Stimulated activated CD8-positive, alpha-beta memory T cell treated with anti-CD3 and anti-CD28 coated beads, Interleukin-2, amount 100 ng/mL, for 48 hours (primary cell): Measurements from ENCODE around the gene TMEM252.

Experiments
- DNase-seq, 2 donors: peaks; one replicate each; pipeline ENCODE4 v3.0.0-alpha.2; 2020; ENCODE audit warnings: low read depth in 2 of 2

Gene TMEM252, protein sequence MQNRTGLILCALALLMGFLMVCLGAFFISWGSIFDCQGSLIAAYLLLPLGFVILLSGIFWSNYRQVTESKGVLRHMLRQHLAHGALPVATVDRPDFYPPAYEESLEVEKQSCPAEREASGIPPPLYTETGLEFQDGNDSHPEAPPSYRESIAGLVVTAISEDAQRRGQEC

DNA sequence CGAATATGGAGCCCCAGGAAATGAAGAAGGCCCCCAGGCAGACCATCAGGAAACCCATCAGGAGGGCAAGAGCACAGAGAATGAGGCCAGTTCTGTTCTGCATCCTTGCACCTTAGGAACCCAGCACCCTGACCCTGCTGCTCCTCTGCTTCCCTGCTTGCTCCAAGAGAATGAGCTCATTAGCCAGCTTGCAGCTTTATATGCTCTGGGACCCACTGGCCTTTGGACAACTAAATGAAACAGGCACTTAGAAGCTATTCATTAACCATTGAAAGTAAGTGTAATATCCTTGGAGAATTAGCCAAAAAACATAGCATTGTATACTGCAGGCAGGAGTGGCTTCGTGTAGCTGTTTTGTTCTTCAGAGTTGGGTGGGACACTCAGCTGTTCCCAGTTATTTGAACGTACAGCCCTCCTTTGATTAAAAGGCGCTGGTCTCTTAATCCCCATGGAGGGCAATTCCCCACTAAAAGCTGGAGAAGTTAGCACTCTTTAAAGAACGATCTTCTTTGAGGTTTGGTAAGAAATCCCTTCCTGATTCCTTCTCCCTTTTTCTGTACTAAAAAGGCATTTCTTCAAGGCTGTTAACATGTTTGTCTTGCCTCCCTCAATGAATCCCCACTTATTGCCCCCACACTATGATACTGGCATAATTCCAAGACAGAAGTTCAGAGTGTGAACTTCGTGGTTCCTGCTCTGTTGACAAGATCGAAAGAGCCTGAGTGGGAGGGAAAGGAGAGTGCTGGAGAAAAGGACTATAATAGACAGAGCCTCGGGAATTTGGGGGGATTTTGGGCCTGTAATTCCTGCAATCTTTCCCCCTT, at the start of gene TMEM252:
TSS of gene TMEM252 (minus strand) at position 172 of the 824 bp plus-strand sequence. CDS start at position 103, 69 bp downstream.
- DNase-seq = no peak

DNA sequence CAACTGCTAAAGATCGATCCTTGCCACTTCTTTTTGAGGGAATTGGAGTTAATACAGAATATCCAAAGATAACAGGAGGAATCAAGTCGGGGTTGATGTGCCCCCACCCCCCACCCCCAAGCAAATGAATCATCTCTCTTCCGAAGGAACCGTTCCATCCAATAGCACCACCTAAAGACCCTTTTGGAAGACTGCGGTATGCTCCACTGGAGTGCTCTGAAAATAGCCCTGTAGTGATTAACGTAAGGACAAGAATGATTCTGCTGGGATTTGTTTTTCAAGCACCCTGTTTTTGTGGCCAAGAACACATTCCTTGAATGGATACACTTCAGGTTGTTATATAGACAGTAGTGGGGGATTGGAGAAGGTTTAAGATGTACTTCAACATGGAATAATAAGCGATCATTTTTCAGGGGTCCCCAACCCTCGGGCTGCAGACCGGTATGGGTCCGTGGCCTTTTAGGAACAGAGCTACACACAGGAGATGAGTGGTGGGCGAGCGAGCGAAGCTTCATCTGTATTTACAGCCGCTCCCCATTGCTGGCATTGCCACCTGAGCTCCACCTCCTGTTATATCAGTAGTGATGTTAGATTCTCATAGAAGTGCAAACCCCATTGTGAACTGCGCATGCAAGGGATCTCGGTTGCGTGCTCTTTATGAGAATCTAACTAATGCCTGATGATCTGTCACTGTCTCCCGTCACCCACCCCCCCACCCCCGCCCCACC, 44.5 kb upstream of the TMEM252 start:
- DNase-seq = no peak

DNA sequence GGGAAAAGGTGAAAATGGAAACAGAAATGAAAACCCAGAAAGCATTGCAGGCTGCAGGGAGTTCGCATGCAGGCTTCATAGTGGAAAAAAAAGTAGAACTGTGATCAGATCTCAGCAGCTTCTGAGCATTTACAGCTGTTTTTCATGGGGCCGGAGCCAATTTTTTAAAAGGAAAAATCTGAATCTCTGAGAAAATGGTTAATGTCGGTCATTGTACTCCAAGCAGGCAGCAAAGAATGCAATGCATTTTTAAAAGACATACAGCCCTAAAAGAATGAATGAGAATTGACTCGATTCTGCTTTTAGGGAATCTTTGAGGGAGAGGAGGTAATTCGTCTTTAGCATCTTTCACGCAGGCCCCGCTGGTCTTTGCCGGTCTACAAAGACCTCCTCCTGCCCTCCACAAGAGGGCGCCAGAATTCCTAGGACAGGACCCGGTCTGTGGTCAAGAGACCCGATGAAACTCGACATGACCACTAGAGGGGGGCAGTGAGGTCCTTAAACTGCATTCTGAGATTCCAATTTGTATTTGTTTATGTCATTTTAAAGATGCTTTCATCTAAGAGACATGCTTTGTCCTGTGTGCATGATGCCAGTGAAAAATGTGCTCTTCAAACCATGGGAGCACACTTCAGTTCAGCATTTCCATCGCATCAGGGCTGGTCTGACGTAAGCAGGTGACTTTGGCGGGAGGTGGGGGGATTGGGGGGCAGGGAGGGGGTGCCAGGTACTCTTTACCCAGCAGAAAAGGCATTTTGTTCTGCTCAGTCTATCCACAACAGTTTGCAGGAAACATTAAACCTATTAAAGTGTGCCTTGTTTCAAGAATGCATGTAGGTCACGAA, 43.7 kb upstream of the TMEM252 start:
- peak; percentile 63 to 71 for DNase-seq

DNA sequence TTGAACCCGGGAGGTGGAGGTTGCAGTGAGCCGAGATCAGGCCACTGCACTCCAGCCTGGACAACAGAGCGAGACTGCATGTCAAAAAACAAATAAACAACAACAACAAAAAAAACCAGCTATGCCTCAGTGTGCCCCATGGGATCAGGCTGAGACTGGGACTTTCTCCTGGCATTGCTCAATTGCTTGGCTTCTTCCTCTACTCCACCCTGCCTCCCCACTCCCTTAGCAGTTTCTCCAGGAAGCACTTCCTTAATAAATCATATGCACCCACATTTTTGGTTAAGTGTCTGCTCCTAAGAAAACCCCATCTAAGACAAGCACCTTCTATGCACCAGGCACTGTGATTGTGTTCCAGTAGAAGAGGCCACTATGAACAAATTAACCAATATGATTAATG, 41.0 kb upstream of the TMEM252 start:
- DNase-seq = no peak

DNA sequence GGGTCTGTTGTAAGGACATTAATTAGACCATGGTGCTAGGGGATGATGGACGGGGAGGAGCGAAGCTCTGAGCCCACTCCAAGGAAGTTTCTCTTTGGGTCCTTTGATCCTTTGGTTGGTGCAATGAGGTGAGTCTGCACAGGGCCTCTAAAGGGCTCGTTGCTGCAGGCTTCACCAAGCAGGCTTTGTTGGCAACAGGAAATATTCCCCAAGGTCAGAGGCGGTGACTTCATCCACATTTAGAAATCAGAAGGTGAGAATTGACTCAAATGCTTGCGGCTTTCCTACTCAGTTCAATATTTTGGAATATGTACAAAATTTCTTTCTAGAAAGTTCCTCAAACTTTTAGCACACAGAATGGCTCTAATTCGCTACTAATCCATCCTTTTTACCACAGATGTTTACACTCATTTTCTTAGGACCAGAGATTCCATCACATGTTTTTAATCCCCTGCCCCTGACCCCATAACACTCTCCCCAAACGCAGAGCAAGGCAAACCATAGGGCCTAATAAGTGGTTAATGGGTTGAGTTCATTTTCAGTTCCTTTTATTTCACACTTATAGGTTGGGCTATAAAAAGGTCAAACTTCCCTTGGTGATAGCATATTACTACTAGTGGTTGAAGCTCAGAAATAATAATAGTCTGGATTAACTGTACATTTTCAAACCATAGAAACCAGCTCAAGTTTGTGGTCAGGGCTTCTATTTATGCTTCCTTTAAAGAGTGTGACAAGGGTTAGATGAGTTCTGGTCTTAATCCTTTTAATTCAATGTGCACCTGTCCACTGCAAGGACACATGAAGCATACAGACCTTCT, 37.3 kb upstream of the TMEM252 start:
- no peak for DNase-seq

DNA sequence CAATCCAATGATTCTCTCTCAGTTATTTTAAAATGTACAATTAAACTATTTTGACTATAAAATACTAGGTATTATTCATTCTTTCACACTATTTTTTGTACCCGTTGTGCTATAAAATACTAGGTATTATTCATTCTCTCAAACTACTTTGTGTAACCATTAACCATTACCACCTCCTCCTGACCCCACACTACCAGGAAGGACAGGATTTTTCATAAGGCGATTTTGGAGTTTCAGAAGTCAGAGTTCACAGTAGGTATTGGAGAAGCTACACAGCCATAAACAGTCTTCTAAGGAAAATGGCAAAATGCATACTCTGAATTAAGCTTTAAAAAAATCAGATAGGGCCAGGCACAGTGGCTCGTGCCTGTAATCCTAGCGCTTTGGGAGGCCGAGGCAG, 35.1 kb upstream of the TMEM252 start:
- DNase-seq = no peak

DNA sequence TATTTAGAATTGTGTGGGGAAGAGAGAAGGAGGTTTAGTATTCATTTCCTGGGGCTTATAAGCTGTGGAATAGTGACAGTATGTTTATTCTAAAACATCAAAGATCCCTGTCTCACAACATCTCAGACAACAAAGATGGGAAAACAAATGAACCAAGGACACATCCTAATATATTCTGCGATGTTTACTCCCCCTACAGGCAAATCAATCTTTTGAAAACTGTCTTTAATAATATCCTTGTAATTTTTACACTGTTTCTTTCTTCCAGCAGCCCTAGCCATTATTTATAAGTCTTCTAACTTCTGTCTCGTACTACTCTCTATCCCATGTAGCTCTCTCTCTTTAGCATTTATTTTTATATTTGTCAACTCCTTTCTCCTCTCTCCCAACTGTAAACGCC, 33.5 kb upstream of the TMEM252 start:
- DNase-seq = no peak

DNA sequence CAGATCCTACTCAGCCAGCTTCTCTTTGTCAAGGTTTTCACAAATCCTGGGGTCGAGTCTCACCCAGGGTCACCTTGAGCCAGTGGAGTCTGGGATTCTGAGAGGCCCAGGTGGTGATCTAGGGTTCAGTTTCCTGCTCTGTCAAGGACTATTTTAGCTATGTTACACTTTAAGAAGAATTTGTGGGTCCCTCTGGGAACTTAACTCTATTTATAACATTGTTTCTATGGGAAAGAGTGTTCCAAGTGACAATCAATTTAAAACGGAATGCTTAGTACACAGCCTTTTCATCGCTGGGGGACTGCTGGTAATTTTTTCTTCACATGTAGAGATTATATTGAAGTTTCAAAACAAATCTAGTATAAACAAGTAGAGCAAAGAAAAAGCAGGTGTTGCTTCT, 26.9 kb upstream of the TMEM252 start:
- DNase-seq = no peak

DNA sequence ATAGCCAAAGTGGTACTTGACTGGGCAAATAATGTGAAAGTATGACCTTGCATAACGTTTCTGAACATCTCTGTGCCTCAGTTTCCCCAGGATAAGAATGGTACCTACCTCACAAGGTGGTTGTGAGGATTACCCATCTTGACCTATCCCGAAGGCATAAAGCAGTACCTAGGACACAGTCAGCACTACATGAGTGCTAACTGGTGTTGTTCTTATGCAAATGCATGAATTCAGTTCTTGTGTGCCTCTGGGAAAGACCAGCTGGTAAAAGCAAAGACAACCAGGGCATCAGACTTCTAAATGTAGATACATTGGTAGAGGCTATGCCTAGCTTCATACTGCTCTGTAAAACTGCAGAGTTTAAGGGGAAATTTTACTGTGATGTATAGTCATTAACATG, 21.8 kb upstream of the TMEM252 start:
- no peak for DNase-seq

DNA sequence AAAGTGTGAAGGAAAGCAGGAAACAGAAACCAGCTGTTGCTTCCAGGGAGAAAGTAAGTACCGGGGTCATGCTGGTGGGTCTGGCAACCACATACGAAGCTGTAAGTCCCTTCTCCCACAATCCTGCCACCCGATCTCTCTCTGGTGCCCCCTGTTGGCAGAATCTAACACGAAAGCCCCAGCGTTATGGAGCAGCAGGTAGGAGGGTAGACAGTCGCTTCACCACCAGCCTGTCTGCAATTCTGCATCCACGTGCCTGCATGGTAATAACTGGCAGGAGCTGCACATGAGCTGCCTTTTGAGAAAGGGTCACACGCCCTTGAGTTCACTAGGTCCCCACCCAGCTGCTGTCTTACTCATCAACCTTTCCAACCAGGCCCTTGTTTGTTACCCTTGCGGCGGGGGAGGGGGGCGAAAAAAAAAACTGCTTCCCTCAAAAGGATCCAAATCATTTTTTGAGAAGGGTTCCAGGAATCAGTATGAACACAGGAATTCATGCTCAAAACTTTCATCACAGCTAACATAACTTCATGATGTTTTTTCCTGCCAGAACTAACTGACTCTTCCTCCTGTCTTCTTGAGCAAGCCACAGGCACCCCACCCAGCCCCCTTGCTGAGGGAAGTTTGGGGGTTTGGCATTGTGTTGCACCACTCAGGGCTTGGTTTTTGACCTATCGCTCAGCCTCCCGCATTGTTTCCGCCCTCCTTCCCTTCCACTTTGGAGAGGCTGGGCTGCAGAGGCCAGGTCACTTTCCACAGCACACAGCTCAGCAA, 19.6 kb upstream of the TMEM252 start:
- DNase-seq = peak; percentile 18 to 34

DNA sequence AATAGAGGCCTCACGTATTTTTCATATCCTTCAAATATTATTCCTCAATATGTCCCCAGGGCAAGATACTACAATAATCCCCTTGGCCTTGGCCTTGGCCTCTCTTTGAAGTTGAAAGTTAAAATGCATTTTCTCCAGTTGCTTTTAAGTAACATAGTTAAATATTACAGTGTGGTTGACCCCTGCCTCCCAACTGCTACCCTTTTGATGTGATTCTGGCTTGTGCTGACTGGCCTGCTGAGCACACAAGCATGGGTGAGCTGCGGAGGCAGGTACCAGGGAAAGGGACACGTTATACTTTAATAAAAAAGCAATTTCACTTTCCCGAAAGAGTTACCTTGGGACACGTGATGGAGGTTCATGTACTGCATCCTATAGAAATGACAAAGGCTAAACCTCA, 17.9 kb upstream of the TMEM252 start:
- DNase-seq = no peak

DNA sequence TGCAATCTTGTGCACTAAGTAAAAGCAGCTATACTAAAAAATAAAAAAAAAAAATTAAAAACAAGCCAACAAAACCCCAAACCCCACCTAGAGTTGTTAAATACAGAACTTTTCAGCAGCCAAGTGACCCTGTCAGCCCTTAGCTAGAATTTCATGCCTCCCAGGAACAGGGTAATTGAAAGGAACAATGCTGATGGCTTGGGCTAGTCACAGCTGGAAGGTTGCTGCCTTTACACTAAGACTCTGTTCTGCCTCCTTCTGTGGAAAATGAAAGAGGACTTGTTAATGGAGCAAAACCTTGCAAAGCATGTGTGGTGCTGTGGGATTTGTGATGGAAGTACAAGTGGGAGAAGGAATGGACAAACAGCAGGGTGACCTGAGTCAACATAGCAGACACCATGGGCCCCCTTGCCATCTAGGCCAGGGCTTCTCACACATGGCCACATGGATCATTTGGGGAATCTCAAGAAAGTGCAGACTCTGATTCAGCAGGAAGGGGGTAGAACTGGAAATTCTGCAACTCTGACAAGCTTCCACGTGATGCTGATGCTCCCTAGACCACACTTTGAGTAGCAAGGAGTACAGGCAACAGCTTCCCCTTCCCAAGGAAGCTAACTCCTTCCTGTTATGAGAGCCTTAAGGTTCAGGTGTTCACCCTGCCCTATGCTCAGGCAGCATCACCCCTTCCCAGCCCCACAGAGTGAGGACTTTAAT, 14.9 kb upstream of the TMEM252 start:
- no peak for DNase-seq

DNA sequence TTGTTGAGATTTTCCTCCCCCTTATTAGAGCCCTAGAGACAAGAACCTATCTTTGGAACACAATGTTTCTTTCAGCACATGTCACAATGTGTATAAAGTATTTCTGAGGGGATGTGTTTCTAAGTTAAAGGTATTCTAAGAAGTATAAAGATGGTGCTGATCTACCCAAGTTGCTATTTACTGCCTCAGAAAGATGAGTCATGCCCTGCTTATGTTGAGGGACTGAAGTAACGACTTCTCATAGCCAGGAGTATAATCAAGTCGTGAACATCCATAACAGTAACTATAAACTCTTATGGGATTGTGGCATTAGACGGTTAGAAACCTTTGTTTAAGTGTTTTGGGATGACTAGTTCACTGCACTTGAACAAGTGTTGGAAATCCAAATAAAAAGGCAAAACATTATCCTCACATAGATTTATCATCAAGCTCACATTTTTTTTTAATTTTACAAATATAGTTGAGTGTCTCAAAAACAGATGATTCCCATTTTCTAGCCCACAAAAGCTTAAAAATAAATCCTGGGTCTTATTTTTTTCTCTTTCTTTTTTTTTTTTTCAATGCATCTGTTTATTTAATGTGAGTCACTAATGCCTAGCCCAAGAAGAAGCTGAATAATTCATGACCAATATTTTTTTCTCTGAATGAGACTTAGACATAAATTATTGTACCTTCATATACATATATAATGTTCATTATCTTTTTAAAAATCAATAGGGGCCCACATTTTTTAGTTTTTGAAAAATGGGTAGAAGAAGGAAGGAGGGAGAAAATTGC, 12.2 kb upstream of the TMEM252 start:
- DNase-seq = no peak

DNA sequence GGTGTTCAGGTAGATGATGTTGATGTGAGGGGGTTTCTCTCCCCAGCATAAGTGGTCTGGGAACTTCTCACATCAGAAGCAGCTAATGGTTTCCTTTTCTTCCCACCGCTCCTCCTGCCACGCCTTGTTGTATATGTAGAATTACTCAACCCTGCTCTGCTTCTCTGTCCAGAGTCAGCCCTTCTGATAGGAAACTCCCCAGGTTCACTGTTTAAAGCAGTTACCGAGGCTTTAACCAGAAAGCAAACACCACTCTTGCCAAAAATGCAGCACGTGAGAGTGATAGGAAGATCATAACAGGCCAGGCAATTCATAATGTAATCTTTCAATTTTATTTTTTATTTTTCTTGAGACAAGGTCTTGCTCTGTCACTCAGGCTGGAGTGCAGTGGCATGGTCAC, 10.5 kb upstream of the TMEM252 start:
- DNase-seq = no peak

DNA sequence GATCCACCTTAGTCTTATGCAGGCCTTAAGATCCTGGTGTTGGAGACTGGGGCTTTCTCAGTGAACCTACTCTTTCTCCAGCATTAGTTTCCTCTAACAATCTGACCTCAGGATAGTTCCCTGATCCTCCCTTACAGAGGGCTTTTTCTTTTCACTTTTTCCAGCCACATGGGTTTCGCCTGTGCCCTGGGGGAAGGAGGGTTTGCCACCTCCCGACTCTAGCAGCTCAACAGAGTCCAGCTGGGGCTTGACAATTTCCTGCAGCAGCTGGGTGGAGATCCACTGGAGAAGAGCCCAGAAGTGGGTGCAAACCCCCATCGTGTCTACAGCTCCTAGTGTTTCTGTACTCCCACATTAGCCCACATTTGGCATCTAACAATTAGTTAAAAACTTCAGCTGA, 7.6 kb upstream of the TMEM252 start:
- no peak for DNase-seq

DNA sequence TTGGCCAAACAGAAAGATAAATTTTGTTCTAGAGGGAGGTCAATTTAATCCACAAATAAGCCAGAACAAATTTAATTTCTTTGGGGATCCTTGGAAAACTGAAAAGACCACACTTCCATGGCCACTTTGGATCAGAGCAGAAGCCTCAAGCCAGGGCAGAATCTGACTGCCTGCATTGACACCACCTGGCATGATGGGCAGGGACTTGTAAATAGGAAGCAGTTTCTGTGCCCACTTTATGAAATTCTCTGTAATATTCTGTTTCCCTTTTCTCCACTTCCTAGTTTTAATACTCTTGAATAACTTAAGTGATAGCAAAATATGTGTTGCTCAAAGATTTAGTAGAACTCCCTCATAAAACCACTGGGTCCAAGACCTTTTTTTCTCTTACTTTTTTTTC, 6.7 kb upstream of the TMEM252 start:
- DNase-seq = no peak

DNA sequence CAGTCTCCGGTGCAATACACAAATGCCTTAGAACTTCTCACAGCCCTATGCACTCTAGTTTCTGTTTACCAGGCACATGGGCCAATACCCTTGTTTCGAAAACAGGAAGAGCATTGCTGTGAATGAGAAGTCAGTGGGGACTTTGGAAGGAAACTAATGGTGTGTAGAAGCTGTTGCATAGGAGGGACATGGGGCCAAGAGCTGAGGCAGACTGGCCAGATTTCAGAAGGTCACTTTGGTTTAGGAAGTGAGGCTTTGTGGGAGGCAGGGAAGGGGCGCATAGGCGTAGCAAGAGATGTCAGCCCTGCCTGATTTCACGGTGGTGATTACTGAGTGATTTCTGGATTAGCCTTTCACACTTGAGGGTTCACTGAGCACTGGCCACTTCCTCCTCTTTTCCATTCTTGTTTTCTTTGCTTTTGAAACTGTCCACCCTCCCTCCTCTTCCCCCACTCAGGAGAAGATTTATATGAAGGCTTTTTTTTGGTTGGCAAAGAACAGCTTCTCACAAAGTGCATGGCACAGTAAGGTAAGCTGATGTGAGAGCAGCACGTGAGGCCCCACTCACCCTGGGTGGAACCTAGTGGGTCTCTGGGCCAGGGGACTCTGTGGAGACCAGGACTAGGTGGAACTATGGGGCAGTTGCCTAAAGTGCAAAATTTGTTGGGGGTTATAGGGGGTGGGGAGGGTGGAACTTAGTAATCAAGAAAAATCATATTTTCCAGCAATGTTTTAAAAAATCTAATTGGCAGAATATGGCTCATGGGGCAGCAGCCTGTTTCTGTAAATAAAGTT, 6.1 kb upstream of the TMEM252 start:
- DNase-seq = no peak
